Esophagus muscularis mucosa (tissue), 4 donors: Measurements from ENCODE around the gene IP6K3.

Experiments
- CTCF ChIP-seq, 3 experiments: fragments of 200-600 bp in 2 of 3; fragments of 450-650 bp in 1 of 3; sonication (generic) in 2 of 3; IDR thresholded peaks; one replicate each; pipeline ENCODE4 v1.5.1; 2017 to 2019; ENCODE audit warnings: antibody characterized with exemption in 3 of 3, mild to moderate bottlenecking in 2 of 3, moderate library complexity in 1 of 3
- EP300 ChIP-seq: sonication (generic); formaldehyde crosslinking; IDR thresholded peaks from one replicate; pipeline ENCODE4 v1.6.1; 2017; ENCODE audit warnings: antibody characterized with exemption
- POLR2A ChIP-seq: fragments of 450-650 bp; IDR thresholded peaks from one replicate; pipeline ENCODE4 v1.6.1; 2017; ENCODE audit warnings: antibody characterized with exemption, moderate library complexity, mild to moderate bottlenecking, low read depth
- POLR2AphosphoS5 ChIP-seq, 2 donors: sonication (generic); formaldehyde crosslinking; IDR thresholded peaks; one replicate each; pipeline ENCODE4 v1.6.1; 2017; ENCODE audit warnings: antibody characterized with exemption in 2 of 2

DNA sequence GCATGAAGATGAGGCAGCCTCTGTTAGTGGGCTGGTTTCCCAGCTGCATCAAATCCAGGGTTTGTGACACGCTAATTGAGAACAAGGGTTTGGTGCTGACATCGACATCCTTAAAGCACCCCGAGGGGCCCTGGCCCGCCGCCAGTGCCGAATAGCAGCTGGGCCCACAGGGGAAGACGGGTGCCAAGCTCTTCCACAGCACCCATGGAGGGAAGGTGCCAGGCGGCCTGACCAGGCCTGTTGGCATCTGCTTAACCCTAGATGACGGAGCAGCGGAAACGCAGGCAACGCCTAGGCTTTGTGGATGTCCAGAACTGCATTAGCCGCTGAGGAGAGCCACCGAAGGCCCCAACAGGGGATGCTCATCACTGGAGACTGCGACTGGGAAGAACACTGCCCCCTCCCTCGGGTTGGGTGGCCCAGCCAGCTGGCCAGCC lies 51.2 kb downstream of the IP6K3 start:
- TF ChIP-seq CTCF (IDR thresholded peaks at IDR 0.05) (no peak), EP300 (no peak), POLR2A (no peak), POLR2AphosphoS5 (IDR thresholded peaks at IDR 0.05) (no peak)
